ENCODE measurements around the gene CAGE1.
"Not testable (repeated sequence)": the region's sequence is repeated elsewhere in the genome, so short reads cannot be mapped to it uniquely, and the experiment has no call there.

Gene CAGE1

GRCh38 chr6:7406743-7407142 is 17.2 kb upstream of the CAGE1 start:
- no peak for DNase-seq

- DNase-seq, result no peak
Measured at GRCh38 chr6:7404546-7404945, 15.0 kb upstream of the CAGE1 start.

GRCh38 chr6:7402716-7403115 is 13.2 kb upstream of the CAGE1 start:
- DNase-seq, result no peak

- DNase-seq, result no peak
Measured at GRCh38 chr6:7401075-7401474, 11.5 kb upstream of the CAGE1 start.

GRCh38 chr6:7392402-7392801 is 2.9 kb upstream of the CAGE1 start:
- no peak for DNase-seq

- no peak for DNase-seq
Measured at GRCh38 chr6:7391151-7391550, 1.6 kb upstream of the CAGE1 start.

- no peak for DNase-seq
Measured at GRCh38 chr6:7390226-7390878, 810 bp upstream of the CAGE1 start.

GRCh38 chr6:7389162-7389450 is 436 bp downstream of the CAGE1 start:
- no peak for DNase-seq

- DNase-seq, result no peak
Measured at GRCh38 chr6:7381092-7381491, 8.4 kb downstream of the CAGE1 start.

- DNase-seq, result no peak
Measured at GRCh38 chr6:7378740-7379139, 10.8 kb downstream of the CAGE1 start.

GRCh38 chr6:7377961-7378360 is 11.6 kb downstream of the CAGE1 start:
- no peak for DNase-seq

- no peak for DNase-seq
Measured at GRCh38 chr6:7373739-7374138, 15.8 kb downstream of the CAGE1 start.

- no peak for DNase-seq
Measured at GRCh38 chr6:7367408-7367807, 22.1 kb downstream of the CAGE1 start.

- not testable (repeated sequence) for DNase-seq
Measured at GRCh38 chr6:7351916-7352315, 37.6 kb downstream of the CAGE1 start.

- DNase-seq, result not testable (repeated sequence)
Measured at GRCh38 chr6:7350591-7350990, 39.0 kb downstream of the CAGE1 start.

- DNase-seq, result not testable (repeated sequence)
Measured at GRCh38 chr6:7347551-7347997, 42.0 kb downstream of the CAGE1 start.

- not testable (repeated sequence) for DNase-seq
Measured at GRCh38 chr6:7344773-7345450, 44.6 kb downstream of the CAGE1 start.

GRCh38 chr6:7343546-7344475 is 45.7 kb downstream of the CAGE1 start:
- no peak for DNase-seq

- no peak for DNase-seq
Measured at GRCh38 chr6:7341989-7342742, 47.4 kb downstream of the CAGE1 start.

- no peak for DNase-seq
Measured at GRCh38 chr6:7341271-7341670, 48.3 kb downstream of the CAGE1 start.

- DNase-seq, result not testable (repeated sequence)
Measured at GRCh38 chr6:7339007-7339732, 50.4 kb downstream of the CAGE1 start.

- DNase-seq, result no peak
Measured at GRCh38 chr6:7338031-7338430, 51.5 kb downstream of the CAGE1 start.
